ENCODE data around the gene KDM8. TPM values are rescaled to one million over a fixed set of nuclear protein-coding genes. Genes with fewer than 3 reads are reported as not detected.
A peak's percentile ranks its signal among the peaks of the same experiment; 100 is the strongest.

KDM8 gene
- total RNA-seq, 1 experiment from 2014 or later, result 5.0 TPM

DNA sequence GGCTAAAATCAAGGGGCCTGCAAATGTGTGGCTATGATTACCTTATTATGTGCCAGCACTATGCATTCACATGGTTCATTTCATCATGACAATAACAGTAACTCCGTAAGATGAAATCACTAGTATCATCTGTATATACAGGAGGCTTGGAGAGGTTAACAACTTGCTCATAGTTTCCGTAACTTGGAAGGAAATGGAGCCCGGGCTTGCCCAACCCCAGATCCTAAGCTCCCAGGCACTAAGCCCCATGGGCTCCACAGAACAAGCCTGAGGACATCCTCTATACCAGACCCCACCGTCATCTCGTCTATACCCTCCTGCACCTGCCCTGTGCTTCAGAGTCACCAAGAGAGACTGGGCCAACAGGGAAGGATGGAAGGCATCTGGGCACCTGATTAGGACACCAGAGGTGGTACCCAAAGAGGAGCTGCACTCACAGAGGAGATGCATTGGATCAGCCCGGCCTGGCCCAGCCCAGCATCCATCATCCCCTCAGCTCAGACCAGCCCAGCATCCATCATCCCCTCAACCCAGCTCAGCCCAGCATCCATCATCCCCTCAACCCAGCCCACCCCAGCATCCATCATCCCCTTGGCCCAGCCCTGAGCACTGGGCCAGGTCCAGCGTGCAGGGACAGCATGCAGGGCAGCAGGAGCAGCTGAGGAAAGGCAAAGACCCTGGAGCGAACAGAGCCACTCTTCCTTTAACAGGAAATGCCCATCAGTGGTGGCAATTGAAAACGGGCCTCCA lies 36.8 kb downstream of the KDM8 start:
- no peaks in the 10 kb centered on the region for H3F3A ChIP-seq (ENCODE audit: low read length, unreplicated experiment)
- H3K27ac ChIP-seq (ENCODE audit: low read length), result no peak overlapping the region
- no TSS peak for BruUV-seq (replicated peaks)
- intact Hi-C loops (cut with micrococcal nuclease), result loop anchor here (5.0 kb wide), 1 partner anchor 72 kb away; the partner anchor contains the start of gene IL4R
- POLR2A ChIA-PET (ENCODE audit: unreplicated experiment), result no interaction called here
- no peak for TF ChIP-seq EZH2phosphoT487 (IDR thresholded peaks at IDR 0.05; ENCODE audit: borderline replicate concordance, low read length)
- no peak for TF ChIP-seq EZH2 (IDR thresholded peaks at IDR 0.05; ENCODE audit: low read length, unreplicated experiment)
- TF ChIP-seq, protein P1, sequence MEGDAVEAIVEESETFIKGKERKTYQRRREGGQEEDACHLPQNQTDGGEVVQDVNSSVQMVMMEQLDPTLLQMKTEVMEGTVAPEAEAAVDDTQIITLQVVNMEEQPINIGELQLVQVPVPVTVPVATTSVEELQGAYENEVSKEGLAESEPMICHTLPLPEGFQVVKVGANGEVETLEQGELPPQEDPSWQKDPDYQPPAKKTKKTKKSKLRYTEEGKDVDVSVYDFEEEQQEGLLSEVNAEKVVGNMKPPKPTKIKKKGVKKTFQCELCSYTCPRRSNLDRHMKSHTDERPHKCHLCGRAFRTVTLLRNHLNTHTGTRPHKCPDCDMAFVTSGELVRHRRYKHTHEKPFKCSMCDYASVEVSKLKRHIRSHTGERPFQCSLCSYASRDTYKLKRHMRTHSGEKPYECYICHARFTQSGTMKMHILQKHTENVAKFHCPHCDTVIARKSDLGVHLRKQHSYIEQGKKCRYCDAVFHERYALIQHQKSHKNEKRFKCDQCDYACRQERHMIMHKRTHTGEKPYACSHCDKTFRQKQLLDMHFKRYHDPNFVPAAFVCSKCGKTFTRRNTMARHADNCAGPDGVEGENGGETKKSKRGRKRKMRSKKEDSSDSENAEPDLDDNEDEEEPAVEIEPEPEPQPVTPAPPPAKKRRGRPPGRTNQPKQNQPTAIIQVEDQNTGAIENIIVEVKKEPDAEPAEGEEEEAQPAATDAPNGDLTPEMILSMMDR (conservative IDR thresholded peaks at IDR 0.05; ENCODE audit: low read depth, low read length), result no peak
- no peak overlapping the region for H3K4me2 ChIP-seq (ENCODE audit: low read length)
- CTCF ChIA-PET, result no interaction called here
- no peaks in the 10 kb centered on the region for H3K36me3 ChIP-seq (ENCODE audit: low read depth, low read length)
- H4K20me1 ChIP-seq (ENCODE audit: low read length), result no peaks in the 10 kb centered on the region
- no peak for ATAC-seq
- no peak overlapping the region for H3K9ac ChIP-seq (ENCODE audit: low read length)
- H3K27me3 ChIP-seq (ENCODE audit: low read length), result no peaks in the 10 kb centered on the region
- no peaks in the 10 kb centered on the region for H3K9me2 ChIP-seq (replicated peaks; ENCODE audit: low read length)
- no peaks in the 10 kb centered on the region for H3K9me3 ChIP-seq (ENCODE audit: low read length)
- H3K4me3 ChIP-seq (ENCODE audit: low read length), result no peak overlapping the region
- no peak overlapping the region for H2AFZ ChIP-seq (ENCODE audit: low read length)
- no peak for DNase-seq
- H3K79me2 ChIP-seq (ENCODE audit: low read length), result peaks cover 20% of the 10 kb centered on the region
- peaks cover 41% of the 10 kb centered on the region for H3K4me1 ChIP-seq (ENCODE audit: insufficient read depth, low read length)

GRCh38 chr16:27240948-27241531 lies 37.7 kb downstream of the KDM8 start:
- Histone ChIP-seq H3K36me3 (ENCODE audit: low read depth, low read length) (no peaks in the 10 kb centered on the region), H3K9me2 (replicated peaks; ENCODE audit: low read length) (no peaks in the 10 kb centered on the region), H3K27ac (ENCODE audit: low read length) (no peak overlapping the region), H4K20me1 (ENCODE audit: low read length) (no peaks in the 10 kb centered on the region), H3K9ac (ENCODE audit: low read length) (no peak overlapping the region), H3K27me3 (ENCODE audit: low read length) (no peaks in the 10 kb centered on the region), H3K4me3 (ENCODE audit: low read length) (no peak overlapping the region), H3K79me2 (ENCODE audit: low read length) (peaks cover 22% of the 10 kb centered on the region), H3F3A (ENCODE audit: low read length, unreplicated experiment) (no peaks in the 10 kb centered on the region), H2AFZ (ENCODE audit: low read length) (no peak overlapping the region), H3K4me2 (ENCODE audit: low read length) (no peak overlapping the region), H3K9me3 (ENCODE audit: low read length) (no peaks in the 10 kb centered on the region), H3K4me1 (ENCODE audit: insufficient read depth, low read length) (peaks cover 42% of the 10 kb centered on the region)
- TF ChIP-seq, protein P1 (conservative IDR thresholded peaks at IDR 0.05; ENCODE audit: low read depth, low read length), result no peak
- TF ChIP-seq EZH2phosphoT487 (IDR thresholded peaks at IDR 0.05; ENCODE audit: borderline replicate concordance, low read length) (no peak), EZH2 (IDR thresholded peaks at IDR 0.05; ENCODE audit: low read length, unreplicated experiment) (no peak)
- DNase-seq (peak; percentile 27), ATAC-seq (no peak)
- intact Hi-C loops (cut with micrococcal nuclease), result no loop called here
- ChIA-PET CTCF (no interaction called here), POLR2A (ENCODE audit: unreplicated experiment) (no interaction called here)
- BruUV-seq (replicated peaks), result no TSS peak

DNA sequence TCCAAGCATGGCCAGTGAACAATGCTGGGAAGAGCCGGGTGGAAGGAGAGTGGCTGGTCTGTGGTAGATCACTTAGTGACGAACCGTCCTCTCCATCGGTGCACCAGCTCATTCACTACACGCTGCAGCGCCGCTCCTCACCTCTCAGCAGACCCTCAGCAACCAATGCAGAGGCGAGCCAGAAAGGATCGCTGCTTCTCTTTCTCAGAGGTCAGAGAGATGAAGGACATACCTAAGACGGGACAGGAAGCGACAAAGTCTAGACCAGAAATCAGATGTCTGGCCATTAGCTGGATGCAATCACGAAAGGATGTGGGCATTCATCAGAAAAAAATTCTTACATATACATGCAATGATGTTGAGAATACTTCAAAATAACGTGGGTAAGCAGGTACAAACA lies 38.3 kb downstream of the KDM8 start:
- H2AFZ ChIP-seq (ENCODE audit: low read length), result no peak overlapping the region
- no peak for ATAC-seq
- intact Hi-C loops (cut with micrococcal nuclease), result no loop called here
- ChIA-PET POLR2A (ENCODE audit: unreplicated experiment) (no interaction called here), CTCF (no interaction called here)
- H3K4me1 ChIP-seq (ENCODE audit: insufficient read depth, low read length), result peaks cover 48% of the 10 kb centered on the region
- no peaks in the 10 kb centered on the region for H3K36me3 ChIP-seq (ENCODE audit: low read depth, low read length)
- no peak for DNase-seq
- H3K79me2 ChIP-seq (ENCODE audit: low read length), result peaks cover 22% of the 10 kb centered on the region
- no peaks in the 10 kb centered on the region for H4K20me1 ChIP-seq (ENCODE audit: low read length)
- TF ChIP-seq EZH2 (IDR thresholded peaks at IDR 0.05; ENCODE audit: low read length, unreplicated experiment), result no peak
- TF ChIP-seq, protein P1 (conservative IDR thresholded peaks at IDR 0.05; ENCODE audit: low read depth, low read length), result no peak
- no peak for TF ChIP-seq EZH2phosphoT487 (IDR thresholded peaks at IDR 0.05; ENCODE audit: borderline replicate concordance, low read length)
- H3K27me3 ChIP-seq (ENCODE audit: low read length), result no peaks in the 10 kb centered on the region
- H3K27ac ChIP-seq (ENCODE audit: low read length), result no peak overlapping the region
- no TSS peak for BruUV-seq (replicated peaks)
- H3K4me3 ChIP-seq (ENCODE audit: low read length), result no peak overlapping the region
- no peak overlapping the region for H3K9ac ChIP-seq (ENCODE audit: low read length)
- no peak overlapping the region for H3K4me2 ChIP-seq (ENCODE audit: low read length)
- no peaks in the 10 kb centered on the region for H3K9me3 ChIP-seq (ENCODE audit: low read length)
- H3K9me2 ChIP-seq (replicated peaks; ENCODE audit: low read length), result no peaks in the 10 kb centered on the region
- H3F3A ChIP-seq (ENCODE audit: low read length, unreplicated experiment), result no peaks in the 10 kb centered on the region
